DMS153 (cell line): ENCODE data around the gene UQCRFS1.

ENCODE experiments used
- DNase-seq: peaks from one replicate; lab custom pipeline; 2025; lab: John Stamatoyannopoulos, UW

The UQCRFS1 gene

DNA sequence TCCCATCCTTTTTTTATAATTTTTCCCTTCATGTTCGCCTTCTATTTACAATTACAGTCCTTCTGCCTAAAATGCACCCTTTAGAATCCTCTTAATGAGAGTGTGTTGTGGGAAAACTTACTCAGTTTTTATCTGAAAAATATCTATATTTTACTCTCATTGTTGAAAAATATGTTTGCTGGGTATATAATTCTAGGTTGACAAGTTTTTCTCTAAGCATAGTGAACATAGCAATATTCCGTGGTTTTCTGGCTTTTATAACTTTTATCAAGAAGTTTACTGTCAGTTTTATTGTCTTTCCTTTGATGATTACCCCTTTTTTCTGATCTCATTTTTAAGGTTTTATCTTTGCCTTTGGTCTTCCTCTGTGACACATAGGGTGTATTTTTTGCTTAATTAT lies 57.3 kb downstream of the UQCRFS1 start:
- DNase-seq = no peak
